ENCODE results near the gene TLCD1. TPM values are rescaled to one million over a fixed set of nuclear protein-coding genes. Genes with fewer than 3 reads are reported as not detected.

TLCD1 gene
- 1 to 10 TPM; 3.5 to 3.7 TPM for total RNA-seq
- long read RNA-seq = 0 reads

- intact Hi-C loops (cut with DNase I) = loop anchor here in 1 of 2 donors (2.0 to 5.0 kb wide), 2 partner anchors 23 to 221 kb away; no protein-coding TSS in a partner anchor
- peak; percentile 79 for DNase-seq
- peak; percentile 51 to 59 for ATAC-seq
Observed at GRCh38 chr17:28726226-28726626, at the start of gene TLCD1. Gene TLCD1 (minus strand): TSS chr17:28726233. CDS start chr17:28726097, 136 bp downstream.

- DNase-seq = no peak
- intact Hi-C loops (cut with DNase I) = no loop called here
- no peak for ATAC-seq
Observed at GRCh38 chr17:28774206-28774605, 48.2 kb upstream of the TLCD1 start.

GRCh38 chr17:28773736-28774135 lies 47.7 kb upstream of the TLCD1 start:
- intact Hi-C loops (cut with DNase I) = no loop called here
- no peak for ATAC-seq
- DNase-seq = no peak

GRCh38 chr17:28765038-28765437 lies 39.0 kb upstream of the TLCD1 start:
- intact Hi-C loops (cut with DNase I) = loop anchor here in 1 of 2 donors (10.0 kb wide), 1 partner anchor 140 kb away; the partner anchor contains the start of gene DHRS13
- ATAC-seq (no peak), DNase-seq (no peak)

- peak; percentile 78 for DNase-seq
- peak in 1 of 2 donors; percentile 37 for ATAC-seq
- intact Hi-C loops (cut with DNase I) = loop anchor here (5.0 to 10.0 kb wide), 2 partner anchors 141 to 153 kb away; partner anchors contain the start of gene DHRS13 (in 1 of the 2)
Observed at GRCh38 chr17:28763804-28764266, 37.8 kb upstream of the TLCD1 start.

GRCh38 chr17:28763137-28763799 lies 37.2 kb upstream of the TLCD1 start:
- intact Hi-C loops (cut with DNase I) = loop anchor here (5.0 to 10.0 kb wide), 2 partner anchors 142 to 154 kb away; partner anchors contain the start of gene DHRS13 (in 1 of the 2)
- no peak for ATAC-seq
- no peak for DNase-seq

- intact Hi-C loops (cut with DNase I) = loop anchor here (5.0 to 10.0 kb wide), 2 partner anchors 144 to 156 kb away; partner anchors contain the start of gene DHRS13 (in 1 of the 2)
- ATAC-seq (peak; percentile 37 to 41), DNase-seq (peak; percentile 75)
Observed at GRCh38 chr17:28760601-28761562, 34.8 kb upstream of the TLCD1 start.

- ATAC-seq (no peak), DNase-seq (no peak)
- intact Hi-C loops (cut with DNase I) = no loop called here
Observed at GRCh38 chr17:28759256-28759865, 33.3 kb upstream of the TLCD1 start.

GRCh38 chr17:28758411-28759121 lies 32.5 kb upstream of the TLCD1 start:
- intact Hi-C loops (cut with DNase I) = no loop called here
- ATAC-seq (no peak), DNase-seq (no peak)

GRCh38 chr17:28756049-28756804 lies 30.2 kb upstream of the TLCD1 start:
- no peak for ATAC-seq
- intact Hi-C loops (cut with DNase I) = no loop called here
- no peak for DNase-seq

GRCh38 chr17:28755486-28755885 lies 29.5 kb upstream of the TLCD1 start:
- DNase-seq (no peak), ATAC-seq (no peak)
- intact Hi-C loops (cut with DNase I) = no loop called here

- ATAC-seq (no peak), DNase-seq (no peak)
- intact Hi-C loops (cut with DNase I) = no loop called here
Observed at GRCh38 chr17:28751600-28752366, 25.8 kb upstream of the TLCD1 start.

GRCh38 chr17:28750178-28751047 lies 24.4 kb upstream of the TLCD1 start:
- peak; percentile 94 for DNase-seq
- peak; percentile 69 to 80 for ATAC-seq
- intact Hi-C loops (cut with DNase I) = no loop called here

- no peak for DNase-seq
- ATAC-seq = no peak
- intact Hi-C loops (cut with DNase I) = loop anchor here in 1 of 2 donors (2.0 kb wide), 1 partner anchor 23 kb away; the partner anchor contains the start of gene TLCD1
Observed at GRCh38 chr17:28749516-28750177, 23.6 kb upstream of the TLCD1 start.

- intact Hi-C loops (cut with DNase I) = loop anchor here in 1 of 2 donors (2.0 kb wide), 1 partner anchor 22 kb away; the partner anchor contains the start of gene TLCD1
- ATAC-seq (no peak), DNase-seq (no peak)
Observed at GRCh38 chr17:28748852-28749515, 23.0 kb upstream of the TLCD1 start.
